HEK293T (cell line): ENCODE measurements around the gene PDIK1L.

Experiments
- ARNT ChIP-seq: fragments of 450-650 bp; IDR thresholded peaks from 2 replicates; pipeline ENCODE4 v1.6.1; 2017; ENCODE audit warnings: mild to moderate bottlenecking
- ELF4 ChIP-seq: fragments of 450-650 bp; IDR thresholded peaks from 2 replicates; pipeline ENCODE4 v1.6.1; 2017; ENCODE audit warnings: antibody characterized with exemption
- FOXA1 ChIP-seq: fragments of 450-650 bp; IDR thresholded peaks from 2 replicates; pipeline ENCODE4 v1.6.1; 2016; ENCODE audit warnings: mild to moderate bottlenecking
- FOXK2 ChIP-seq: fragments of 450-650 bp; IDR thresholded peaks from 2 replicates; pipeline ENCODE4 v1.6.1; 2016; ENCODE audit warnings: mild to moderate bottlenecking
- FOXM1 ChIP-seq: fragments of 450-650 bp; IDR thresholded peaks from 2 replicates; pipeline ENCODE4 v1.6.1; 2017; ENCODE audit warnings: mild to moderate bottlenecking, borderline replicate concordance
- HDGF ChIP-seq: fragments of 450-650 bp; IDR thresholded peaks from 2 replicates; pipeline ENCODE4 v1.6.1; 2017; ENCODE audit warnings: antibody characterized with exemption, borderline replicate concordance
- LEF1 ChIP-seq: fragments of 450-650 bp; IDR thresholded peaks from 2 replicates; pipeline ENCODE4 v1.6.1; 2017; ENCODE audit warnings: mild to moderate bottlenecking, borderline replicate concordance
- NFRKB ChIP-seq: fragments of 450-650 bp; IDR thresholded peaks from 2 replicates; pipeline ENCODE4 v1.6.1; 2016; ENCODE audit warnings: mild to moderate bottlenecking, moderate library complexity
- SP1 ChIP-seq: fragments of 450-650 bp; IDR thresholded peaks from 2 replicates; pipeline ENCODE4 v1.6.1; 2017
- TARDBP ChIP-seq: fragments of 450-650 bp; IDR thresholded peaks from 2 replicates; pipeline ENCODE4 v1.6.1; 2016
- ZNF384 ChIP-seq: fragments of 450-650 bp; IDR thresholded peaks from 2 replicates; pipeline ENCODE4 v1.6.1; 2016
- TF ChIP-seq, protein P1 (sequence below): fragments of 450-650 bp; IDR thresholded peaks from 2 replicates; pipeline ENCODE4 v1.6.1; 2016

DNA sequence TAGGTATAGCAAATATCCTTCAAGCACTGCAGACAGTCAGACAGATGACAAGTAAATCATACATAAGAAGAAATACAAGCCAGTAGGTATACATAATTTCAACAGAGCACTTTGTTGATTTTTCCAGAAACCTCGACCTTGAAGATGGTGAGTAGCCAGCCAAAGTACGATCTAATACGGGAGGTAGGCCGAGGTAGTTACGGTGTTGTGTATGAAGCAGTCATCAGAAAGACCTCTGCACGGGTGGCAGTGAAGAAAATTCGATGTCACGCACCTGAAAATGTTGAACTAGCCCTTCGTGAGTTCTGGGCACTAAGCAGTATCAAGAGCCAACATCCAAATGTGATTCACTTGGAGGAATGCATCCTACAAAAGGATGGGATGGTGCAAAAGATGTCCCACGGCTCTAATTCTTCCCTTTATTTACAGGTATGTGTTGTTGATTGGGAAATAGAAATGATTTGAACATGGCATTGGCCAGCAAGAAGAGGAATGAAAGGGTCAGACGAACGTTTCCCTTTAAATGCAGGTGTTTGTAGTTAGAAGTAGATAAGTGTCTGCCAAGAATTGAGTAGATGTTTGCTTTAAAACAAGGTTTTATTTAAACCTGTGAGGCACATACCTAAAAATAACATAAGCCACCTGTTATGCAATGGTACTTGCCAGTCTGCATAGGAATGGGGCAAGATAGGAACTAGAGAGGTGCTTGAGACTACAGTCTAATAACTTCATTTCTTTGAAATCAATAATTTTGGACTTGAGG is 2.7 kb downstream of the PDIK1L start:
- TF ChIP-seq ELF4 (no peak), FOXK2 (no peak), FOXA1 (no peak), ZNF384 (no peak), NFRKB (no peak), SP1 (no peak), TARDBP (no peak), LEF1 (no peak), ARNT (no peak), FOXM1 (no peak), HDGF (no peak)
- TF ChIP-seq, protein P1, sequence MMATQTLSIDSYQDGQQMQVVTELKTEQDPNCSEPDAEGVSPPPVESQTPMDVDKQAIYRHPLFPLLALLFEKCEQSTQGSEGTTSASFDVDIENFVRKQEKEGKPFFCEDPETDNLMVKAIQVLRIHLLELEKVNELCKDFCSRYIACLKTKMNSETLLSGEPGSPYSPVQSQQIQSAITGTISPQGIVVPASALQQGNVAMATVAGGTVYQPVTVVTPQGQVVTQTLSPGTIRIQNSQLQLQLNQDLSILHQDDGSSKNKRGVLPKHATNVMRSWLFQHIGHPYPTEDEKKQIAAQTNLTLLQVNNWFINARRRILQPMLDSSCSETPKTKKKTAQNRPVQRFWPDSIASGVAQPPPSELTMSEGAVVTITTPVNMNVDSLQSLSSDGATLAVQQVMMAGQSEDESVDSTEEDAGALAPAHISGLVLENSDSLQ = no peak
